NOMO-1 treated with DMSO at 0.1 percent for 48 hours (cell line): ENCODE data around the gene ALG8.
"Not testable (repeated sequence)": the region's sequence is repeated elsewhere in the genome, so short reads cannot be mapped to it uniquely, and the experiment has no call there.

Experiments
- DNase-seq: peaks from one replicate; lab custom pipeline; 2025; ENCODE audit not compliant: unreplicated experiment; lab: John Stamatoyannopoulos, UW

The ALG8 gene

DNA sequence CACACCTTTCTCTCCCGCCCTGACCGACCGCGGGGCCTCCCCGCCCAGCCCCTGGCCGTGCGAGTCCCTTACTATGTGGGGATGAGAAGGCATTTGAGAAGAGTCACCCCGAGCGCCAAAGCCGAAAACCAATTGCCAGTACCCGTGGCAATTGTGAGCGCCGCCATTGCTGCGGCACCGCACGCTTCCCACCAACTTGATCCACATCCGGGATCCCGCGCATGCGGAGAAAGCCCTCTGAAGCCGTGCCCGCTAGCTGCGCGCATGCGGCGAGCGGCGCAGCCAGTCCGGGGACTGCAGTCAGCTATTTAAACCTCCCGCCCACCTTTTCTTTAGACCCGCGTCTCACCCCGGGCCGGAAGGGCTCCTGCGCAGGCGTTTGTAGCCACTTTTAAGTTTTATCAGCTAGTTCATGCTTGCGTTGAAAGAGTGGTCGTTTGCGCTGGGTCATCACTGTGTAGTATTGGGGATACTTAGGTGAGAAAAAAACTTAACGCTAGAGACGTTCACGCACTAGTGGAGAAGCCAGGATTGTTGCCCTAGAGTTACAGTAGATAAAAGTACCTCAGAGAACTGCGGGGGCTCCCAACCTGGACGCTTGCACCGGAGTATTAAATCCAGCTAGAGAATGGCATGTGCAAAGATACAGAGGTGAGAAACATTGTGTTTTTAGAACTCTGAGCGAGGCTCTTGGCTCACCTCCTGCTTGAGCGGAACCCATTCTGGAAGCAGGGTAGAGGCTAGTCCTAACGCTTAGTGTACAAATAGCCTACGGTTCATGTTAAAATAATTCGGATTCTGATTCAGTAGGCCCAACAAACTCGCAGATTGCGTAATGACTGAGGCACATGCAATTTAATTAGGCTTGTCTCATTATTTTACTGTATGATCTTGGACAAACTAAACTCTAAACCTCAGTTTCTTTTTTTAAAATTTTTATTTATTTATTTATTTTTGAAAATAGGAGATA is at the start of gene ALG8:
TSS of gene ALG8 (minus strand) at position 205 of the 970 bp plus-strand sequence. CDS start at position 167, 38 bp downstream.
- DNase-seq = peak; percentile 93

DNA sequence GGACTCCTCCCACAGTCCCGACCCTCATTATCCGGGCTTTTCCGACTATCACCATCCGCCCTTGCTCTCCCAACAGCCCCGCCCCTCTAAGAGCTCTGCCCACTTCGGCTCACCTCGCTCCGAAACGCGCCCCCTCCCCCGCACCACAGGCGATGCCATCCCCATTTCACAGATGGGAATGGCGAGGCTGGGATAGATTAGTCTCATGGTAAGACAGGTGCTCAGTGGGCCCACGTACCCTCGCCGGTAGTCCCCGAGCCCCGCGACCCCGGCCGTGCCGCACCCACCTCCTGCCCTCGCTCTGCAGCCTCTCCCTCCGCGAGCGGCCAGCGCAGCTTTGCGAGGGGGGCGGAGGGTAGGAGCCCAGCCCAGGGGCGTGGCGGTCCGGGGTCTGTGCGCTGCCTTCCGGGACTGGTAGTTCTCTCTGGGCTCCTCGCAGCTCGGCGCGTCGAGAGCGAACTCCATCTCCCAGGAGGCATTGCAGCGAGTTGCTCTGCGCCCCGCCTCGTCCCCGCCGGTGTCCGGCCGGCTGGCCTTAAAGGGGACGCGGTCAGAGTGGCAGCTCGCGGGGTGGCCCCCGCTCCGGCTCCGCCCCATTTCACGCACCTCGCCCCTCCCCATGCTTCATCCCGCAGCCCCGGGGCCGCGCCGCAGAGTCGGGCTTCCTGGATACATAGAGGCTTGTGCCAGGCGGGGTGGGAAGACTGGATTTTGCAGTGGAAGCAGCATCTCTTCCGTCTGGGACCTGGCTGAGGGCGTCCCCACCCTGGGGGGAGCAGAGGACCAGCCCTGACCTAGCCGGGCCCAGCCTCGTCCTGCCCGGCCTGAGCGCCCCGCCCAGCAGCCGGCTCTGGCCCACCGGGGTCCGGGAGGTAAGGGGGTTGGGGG is 49.1 kb upstream of the ALG8 start, which contains the start of the genes KCTD21 and USP35:
TSS of gene KCTD21 (minus strand) at position 341 of the 888 bp plus-strand sequence. CDS start 14,072 bp downstream, outside the sequence.
TSS of gene USP35 (plus strand) at position 634 of the 888 bp plus-strand sequence. CDS start 7,327 bp downstream, outside the sequence.
- peak; percentile 99 for DNase-seq

DNA sequence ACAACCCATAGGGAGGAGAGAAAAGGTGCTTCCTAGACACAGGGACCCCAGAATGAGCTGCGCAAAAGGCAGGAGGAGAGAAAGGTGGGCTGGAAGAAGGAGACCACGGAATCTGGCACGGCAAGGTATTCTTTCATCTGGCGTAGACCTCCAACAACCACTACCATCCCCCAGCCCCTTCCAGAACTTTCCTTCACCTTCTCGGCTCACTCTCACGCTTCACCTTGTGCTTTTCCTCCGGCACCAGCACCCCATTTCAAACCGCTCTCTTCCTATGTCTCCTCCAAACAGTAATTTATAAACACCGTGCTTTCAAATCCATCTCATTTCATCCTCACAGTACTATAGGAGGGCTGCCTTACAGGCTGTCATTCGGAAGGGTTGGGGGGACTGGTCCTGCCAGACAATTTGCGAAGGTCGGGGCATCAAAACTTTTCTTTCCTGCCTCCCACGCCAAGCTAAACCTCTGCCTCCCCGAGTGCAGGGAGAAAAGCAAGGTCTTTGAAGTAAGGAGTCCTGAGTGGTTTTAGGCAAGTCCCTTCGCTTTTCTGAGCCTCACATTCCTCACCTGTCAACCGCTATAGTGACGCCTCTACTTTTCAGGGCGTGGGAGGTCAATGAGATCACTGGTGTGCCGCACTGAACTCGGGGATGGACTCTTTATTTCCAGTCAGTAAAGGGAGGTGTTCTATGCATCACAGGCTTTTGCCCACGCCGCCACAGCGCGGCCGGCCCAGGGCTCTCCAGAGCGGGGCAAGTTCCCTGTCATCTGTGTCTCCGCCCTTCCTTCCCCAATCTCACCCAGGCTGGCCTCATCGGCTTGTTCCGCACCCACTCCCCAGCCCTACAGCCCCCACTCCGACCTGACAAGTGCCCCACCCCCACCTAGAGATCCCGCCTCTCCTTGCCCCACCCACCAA is 48.2 kb upstream of the ALG8 start:
- peak; percentile 99 for DNase-seq

DNA sequence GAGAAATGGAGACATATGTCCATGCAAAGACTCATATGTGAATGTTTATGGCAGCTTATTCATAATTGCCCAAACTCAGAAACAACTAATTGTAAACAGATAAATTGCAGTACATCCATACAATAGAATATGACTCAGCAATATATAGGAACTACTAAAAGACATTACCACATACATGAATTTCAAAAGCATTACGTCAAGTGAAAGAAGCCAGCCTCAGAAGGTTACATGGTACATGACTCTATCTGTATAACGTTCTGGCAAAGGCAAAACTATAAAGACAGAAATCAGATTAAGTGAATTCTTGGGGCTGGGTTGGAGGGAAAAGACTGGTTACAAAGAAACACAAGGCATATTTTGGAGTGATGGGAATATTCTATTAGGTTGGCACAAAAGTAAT is 41.8 kb upstream of the ALG8 start:
- DNase-seq = peak; percentile 21

DNA sequence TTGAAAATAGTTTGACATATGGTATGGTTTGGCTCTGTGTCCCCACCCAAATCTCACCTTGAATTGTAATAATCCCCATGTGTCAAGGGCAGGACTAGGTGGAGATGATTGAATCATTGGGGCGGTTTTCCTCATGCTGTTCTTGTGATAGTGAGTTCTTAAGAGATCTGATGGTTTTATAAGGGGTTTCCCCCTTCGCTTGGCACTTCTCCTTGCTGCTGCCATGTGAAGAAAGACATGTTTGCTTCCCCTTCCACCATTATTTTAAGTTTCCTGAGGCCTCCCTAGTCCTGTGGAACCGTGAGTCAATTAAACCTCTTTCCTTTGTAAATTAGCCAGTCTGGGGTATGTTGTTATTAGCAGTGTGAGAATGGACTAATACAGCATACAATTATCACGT is 41.3 kb upstream of the ALG8 start:
- no peak for DNase-seq

DNA sequence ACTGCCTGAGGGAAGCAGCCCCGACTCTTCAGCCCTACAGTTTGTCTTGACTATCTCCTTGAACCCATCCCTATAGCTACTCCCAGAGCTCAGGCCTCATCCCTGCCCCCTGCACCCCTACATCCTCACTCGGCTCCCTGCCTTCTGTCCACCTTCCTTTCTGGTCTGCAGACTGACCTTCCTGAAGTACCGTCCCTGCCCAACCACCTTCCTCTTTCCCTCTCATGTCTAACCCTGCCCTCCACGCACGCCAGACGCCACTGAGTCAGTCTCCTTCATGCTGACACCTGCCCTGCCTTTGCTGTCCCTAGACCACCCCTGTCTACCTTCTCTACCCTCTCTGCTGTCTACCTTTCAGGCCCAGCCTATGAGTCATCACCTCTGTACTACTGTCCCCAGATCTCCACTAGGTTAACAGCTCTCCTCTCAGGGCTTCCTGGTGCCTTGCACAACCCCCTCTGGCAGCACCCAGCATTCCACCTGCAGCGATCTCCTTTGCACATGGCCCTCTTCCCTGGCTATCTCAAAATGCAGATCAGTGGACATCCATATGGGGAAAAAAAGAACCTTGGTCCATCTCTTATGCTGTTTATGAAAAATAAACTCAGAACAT is 40.1 kb upstream of the ALG8 start:
- no peak for DNase-seq

DNA sequence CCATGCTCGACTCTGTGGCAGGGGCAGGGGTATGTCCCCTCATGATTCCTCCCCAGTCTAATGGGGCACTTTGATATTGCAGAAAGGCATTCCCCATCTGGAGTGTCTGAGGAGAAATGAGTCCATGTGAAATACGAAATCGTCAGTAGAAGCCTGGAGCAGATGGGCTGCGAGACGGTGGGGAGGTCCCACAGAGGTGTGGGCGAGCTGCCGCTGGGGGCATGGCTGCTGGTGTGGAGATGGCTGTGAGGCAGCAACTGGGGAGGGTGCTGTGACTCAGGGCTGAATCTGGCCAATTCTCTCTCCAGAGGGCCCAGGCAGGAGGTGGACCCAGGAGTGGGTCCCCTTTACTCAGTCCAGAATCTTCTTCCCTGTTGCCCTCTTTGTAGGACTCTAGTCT is 37.8 kb upstream of the ALG8 start:
- no peak for DNase-seq

DNA sequence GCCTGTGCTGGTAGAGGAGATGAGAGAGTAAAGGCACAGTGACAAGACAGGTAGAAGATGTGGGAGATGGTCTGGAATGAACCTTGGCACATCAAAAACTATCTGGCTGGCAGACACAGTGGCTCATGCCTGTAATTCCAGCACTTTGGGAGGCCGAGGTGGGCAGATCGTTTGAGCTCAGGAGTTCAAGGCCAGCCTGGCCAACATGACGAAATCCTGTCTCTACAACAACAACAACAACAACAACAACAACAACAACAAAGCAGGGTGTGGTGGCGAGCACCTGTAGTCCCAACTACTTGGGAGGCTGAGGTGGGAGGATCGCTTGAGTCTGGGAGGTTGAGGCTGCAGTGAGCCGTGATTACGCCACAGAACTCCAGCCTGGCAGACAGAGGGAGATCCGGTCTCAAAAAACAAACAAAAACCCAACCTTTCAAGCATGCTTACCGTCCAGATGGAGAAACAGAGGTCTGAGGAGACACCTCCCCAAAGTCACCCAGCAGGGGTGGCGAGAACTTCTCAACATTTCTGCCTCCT is 37.2 kb upstream of the ALG8 start:
- no peak for DNase-seq

DNA sequence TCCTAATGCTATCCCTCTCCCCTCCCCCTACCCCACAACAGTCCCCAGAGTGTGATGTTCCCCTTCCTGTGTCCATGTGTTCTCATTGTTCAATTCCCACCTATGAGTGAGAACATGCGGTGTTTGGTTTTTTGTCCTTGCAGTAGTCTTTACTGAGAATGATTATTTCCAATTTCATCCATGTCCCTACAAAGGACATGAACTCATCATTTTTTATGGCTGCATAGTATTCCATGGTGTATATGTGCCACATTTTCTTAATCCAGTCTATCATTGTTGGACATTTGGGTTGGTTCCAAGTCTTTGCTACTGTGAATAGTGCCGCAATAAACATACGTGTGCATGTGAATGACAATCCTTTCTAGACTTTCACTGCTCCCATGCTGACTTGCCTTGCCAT is 36.4 kb upstream of the ALG8 start:
- DNase-seq = not testable (repeated sequence)

DNA sequence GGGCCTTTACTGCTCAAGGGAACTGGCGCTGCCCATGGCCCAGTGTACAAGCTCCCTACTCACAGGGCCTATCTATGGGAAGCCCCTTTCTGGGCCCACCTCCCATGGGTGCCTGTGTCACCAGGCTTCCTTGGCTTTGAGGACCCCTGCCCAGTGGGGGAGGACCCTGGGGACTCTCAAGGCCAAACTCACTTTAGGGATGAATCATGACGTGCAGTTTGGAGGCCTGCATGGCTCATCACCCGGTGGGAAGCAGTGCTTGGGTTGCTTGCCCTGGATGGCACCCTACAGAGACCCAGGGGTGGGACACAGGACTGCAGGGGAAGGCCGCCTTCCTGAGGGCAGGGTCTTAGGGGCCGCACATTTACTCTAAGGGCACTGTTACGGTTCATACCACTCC is 32.5 kb upstream of the ALG8 start:
- DNase-seq = no peak

DNA sequence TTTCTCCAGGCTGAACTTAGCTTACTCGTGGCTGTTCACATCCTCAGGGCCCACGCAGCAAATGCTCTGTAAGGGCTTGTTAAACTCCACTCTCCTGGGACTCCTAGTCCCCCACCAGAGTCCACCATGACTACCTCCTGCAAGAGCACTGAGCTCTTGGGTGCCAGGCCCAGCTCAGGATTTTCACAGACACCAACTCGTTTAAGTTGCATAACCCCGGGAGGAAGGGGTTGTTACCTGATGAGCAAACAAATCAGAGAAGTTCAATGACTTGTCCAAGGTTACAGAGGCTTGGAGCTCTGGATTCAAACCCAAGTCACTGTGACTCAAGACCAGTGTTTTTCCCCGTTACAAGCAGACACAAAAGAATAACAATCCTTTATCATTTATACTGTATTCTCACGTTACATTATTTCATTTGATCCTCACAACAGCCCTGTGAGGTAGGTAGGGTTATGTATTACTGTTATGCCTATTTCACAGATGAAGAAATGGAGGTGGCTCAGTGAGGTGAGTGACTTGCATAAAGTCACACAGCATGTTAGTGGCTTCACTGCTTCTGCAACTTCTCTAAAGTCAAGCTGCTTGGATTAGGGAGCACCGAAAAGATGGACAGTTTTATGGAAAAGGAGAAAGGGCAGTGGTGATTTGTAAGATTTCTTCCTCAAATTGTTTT is 31.6 kb upstream of the ALG8 start:
- DNase-seq = no peak

DNA sequence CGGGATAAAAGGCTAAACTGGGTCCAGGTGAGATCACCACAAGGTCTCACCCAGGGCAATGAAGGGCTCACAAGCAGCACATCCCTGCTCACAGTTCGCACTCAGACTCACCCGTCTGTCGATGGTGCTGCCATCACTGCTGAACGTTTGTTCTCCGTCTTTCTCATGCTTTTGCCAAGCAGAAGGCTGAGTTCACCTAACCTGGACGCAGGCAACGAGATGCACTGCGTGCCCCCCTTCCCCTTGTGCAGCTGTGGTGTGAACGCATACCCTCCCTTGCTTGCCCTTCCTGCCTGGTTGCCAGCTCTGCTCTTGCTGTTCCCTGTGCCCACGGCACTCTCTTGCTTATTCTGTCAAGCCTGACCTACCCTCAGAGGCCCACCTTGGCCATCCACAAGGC is 31.0 kb upstream of the ALG8 start:
- DNase-seq = no peak

DNA sequence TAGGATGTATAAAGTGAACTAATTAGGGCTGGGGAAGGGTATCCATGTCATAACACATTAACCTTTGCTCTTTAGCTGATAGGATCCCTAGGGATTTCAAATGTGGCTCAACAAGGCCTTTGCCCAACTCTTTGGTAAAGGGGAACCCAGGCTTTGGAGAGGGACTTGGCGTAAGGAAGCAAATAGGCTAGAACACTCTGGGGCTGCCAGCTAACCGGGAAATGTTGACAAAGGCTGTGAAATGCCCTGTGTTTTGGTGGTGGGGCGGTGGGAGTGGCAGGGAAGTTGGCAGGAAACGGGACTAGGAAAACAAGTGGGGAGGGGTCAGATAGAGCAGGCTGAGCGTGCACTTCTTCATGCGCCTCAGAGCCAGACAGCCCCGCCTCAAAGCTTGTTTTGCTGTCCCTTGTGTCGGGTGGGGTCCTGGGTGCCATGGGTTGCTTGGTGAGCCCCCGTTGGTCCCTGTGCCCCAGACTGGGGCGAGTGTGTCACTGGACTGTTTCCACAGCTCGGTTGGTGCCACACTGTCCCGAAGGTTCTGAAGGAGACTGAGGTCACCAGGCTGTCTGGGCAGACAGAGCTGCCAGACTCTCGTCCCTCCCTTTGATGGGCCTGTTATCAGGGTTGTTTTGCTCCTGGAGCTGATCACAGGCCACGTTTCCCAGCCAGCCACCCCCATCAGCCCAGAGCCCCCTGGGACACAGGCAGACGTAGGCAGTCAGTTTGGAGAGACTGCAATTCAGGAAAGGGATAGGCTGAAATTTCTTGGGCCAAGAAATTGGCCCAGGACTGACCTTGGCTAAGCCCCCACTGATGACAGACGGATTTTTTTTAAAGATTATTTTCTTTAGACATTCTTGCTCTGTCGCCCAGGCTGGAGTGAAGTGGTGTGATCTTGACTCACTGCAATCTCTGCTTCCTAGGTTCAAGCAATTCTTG is 29.4 kb upstream of the ALG8 start:
- no peak for DNase-seq

DNA sequence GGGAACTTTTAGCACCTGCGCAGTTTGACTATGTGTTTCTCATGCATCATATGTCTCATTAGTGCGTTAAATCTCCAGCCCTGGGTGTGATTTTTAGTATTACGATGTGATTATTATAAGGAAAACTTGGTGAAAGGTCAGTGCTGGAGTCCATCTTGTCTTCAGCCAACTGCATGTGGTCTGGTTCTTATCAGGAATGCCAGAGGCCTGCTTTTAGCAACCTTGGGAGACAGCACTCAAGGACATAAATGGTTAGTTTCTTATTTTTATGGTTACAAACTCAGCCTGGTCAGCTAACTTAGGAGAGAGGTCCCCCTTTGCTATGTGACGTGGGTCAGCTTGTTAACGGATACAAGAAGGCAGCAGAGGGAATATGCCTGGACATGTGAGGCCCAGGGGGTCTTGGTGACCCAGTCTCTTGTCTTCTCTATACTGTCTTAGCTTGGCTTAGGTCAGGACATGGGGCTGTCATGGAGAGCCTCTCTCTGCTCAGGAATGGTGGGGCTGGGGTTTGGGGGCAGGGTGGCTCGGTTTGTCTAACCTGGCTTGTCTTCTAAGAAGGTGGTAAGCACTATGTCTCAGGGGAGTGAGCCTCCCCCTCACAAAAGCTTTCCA is 27.5 kb upstream of the ALG8 start:
- DNase-seq = no peak

DNA sequence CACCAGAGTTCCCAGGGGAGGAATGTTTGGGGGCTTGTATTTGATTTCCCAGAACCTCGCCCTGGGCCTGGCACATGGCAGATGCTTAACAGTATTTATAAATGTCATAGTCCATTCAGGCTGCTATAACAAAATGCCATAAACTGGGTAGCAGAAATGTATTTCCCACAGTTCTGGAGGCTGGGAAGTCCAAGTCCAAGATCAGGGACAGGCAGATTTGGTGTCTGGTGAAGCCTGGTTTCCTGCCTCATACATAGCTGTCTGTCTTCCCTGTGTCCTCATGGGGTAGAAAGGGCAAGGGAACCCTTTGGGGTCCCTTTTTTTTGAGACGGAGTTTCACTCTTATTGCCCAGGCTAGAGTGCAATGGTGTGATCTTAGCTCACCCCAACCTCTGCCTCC is 25.0 kb upstream of the ALG8 start:
- DNase-seq = no peak

DNA sequence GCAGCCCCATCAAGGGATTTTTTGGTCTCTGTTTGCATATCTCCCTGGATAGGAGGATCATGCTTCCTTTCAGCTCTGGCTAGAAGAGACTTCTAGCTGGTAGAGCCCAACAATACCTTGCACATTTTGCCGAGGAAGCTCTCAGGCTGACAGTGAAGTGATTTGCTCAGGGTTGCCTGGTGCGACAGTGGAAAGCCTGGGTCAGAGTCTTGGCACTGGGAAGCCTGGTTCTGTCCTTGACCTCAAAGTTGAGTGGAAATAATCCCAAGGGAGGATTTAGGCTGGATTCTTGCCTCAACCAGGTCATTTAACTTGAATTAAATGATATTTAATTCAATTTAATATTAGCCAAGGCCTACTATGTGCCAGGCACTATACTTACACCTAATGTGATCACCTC is 24.4 kb upstream of the ALG8 start:
- no peak for DNase-seq

DNA sequence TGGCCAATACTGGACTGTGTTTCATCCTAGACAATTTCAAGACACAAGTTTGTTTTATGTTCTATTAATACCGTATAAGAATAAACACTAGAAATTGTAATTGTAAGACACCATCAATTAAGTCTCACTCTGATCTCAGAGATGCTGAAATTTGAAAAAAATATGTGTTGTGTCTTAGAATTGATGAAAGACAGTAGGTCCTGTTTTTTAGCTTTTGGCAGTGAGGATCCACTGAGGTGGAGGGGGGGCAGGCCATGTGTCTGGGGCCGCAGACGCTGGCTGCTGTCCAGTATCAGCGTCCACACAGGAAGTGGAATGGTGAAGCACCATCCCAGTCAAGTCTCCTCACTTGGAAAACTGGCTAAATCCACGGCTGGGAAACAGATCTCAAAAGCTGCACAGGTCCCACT is 22.5 kb upstream of the ALG8 start:
- DNase-seq = no peak

DNA sequence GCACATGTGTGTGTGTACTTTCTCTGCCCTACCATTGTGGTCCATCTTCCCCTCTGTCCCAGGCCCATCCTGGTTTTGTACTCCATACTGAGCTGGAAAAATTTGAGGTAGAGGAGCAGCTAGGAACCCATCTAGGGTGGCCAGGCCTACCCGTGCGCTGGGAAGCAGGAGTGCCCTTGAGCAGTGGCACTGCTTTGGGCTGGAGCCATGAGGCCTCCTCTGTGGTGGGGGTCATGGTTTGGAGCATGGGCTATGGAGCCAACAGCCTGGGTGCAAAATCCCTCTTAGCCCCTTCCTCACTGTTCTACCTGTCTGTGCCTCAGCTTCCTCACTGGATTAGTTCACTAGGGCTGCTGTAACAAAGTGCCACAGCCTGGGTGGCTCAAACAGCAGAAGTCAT is 21.9 kb upstream of the ALG8 start:
- DNase-seq = no peak
